ENCODE measurements around the gene PITPNC1. TPM values are rescaled to one million over a fixed set of nuclear protein-coding genes. Genes with fewer than 3 reads are reported as not detected.
"Not testable (repeated sequence)": the region's sequence is repeated elsewhere in the genome, so short reads cannot be mapped to it uniquely, and the experiment has no call there.

The PITPNC1 gene
- total RNA-seq, 4 donors from 2014 or later, result 2.3 to 8.6 (median 4.3) TPM

- intact Hi-C loops (cut with DNase I; ENCODE audit: low total_unique reads) (loop anchor here (10.0 kb wide), 1 partner anchor 206 kb away; no protein-coding TSS in a partner anchor), in situ Hi-C loops (cut with MboI; ENCODE audit: low sequenced_read_pairs in 4 of 4) (loop anchor here in 1 of 4 donors (25.0 kb wide), 1 partner anchor 209 kb away; no protein-coding TSS in a partner anchor)
- Histone ChIP-seq H3K4me3 (no peak overlapping the region), H3K27me3 (no peaks in the 10 kb centered on the region), H3K4me1 (peaks cover 8 to 21% of the 10 kb centered on the region in 2 donors), H3K9me3 (no peaks in the 10 kb centered on the region), H3K36me3 (no peaks in the 10 kb centered on the region), H3K27ac (peak overlapping the region in 3 of 4 donors; percentile 13 to 67 (median 51))
- ATAC-seq (no peak), DNase-seq (no peak)
- TF ChIP-seq, protein P1, sequence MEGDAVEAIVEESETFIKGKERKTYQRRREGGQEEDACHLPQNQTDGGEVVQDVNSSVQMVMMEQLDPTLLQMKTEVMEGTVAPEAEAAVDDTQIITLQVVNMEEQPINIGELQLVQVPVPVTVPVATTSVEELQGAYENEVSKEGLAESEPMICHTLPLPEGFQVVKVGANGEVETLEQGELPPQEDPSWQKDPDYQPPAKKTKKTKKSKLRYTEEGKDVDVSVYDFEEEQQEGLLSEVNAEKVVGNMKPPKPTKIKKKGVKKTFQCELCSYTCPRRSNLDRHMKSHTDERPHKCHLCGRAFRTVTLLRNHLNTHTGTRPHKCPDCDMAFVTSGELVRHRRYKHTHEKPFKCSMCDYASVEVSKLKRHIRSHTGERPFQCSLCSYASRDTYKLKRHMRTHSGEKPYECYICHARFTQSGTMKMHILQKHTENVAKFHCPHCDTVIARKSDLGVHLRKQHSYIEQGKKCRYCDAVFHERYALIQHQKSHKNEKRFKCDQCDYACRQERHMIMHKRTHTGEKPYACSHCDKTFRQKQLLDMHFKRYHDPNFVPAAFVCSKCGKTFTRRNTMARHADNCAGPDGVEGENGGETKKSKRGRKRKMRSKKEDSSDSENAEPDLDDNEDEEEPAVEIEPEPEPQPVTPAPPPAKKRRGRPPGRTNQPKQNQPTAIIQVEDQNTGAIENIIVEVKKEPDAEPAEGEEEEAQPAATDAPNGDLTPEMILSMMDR (IDR thresholded peaks at IDR 0.05 in 4 of 5, conservative IDR thresholded peaks at IDR 0.05 in 1 of 5), result no peak
- TF ChIP-seq POLR2A (IDR thresholded peaks at IDR 0.05), result no peak
These were observed 101.4 kb downstream of the PITPNC1 start for GRCh38 chr17:67478401-67479041.

DNA sequence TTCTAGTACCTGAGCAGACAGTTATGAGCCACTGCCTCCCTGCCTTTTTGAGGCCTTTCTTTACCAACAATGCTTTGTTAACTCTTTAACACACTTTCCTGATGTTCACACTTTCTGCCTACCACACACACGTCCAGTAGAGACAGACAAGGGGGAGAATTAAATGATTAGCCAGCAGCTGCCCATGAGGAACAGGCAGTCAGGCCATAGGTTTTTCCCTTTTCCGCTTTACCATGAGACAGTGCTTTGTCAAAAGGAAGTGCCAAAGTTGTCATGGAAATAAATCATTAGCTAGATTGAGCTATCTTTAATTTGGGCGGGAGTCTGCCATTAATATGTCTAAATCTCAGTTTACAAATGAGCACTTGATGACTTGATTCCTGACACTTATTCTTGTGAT, 102.1 kb downstream of the PITPNC1 start:
- no peak for DNase-seq
- H3K27me3 ChIP-seq, result no peaks in the 10 kb centered on the region
- in situ Hi-C loops (cut with MboI; ENCODE audit: low sequenced_read_pairs in 4 of 4), result loop anchor here in 1 of 4 donors (25.0 kb wide), 1 partner anchor 208 kb away; no protein-coding TSS in a partner anchor
- H3K4me3 ChIP-seq, result no peak overlapping the region
- H3K9me3 ChIP-seq, result no peaks in the 10 kb centered on the region
- intact Hi-C loops (cut with DNase I; ENCODE audit: low total_unique reads), result loop anchor here (10.0 kb wide), 1 partner anchor 206 kb away; no protein-coding TSS in a partner anchor
- H3K27ac ChIP-seq, result peak overlapping the region in 1 of 4 donors; percentile 67
- TF ChIP-seq, protein P1 (IDR thresholded peaks at IDR 0.05 in 4 of 5, conservative IDR thresholded peaks at IDR 0.05 in 1 of 5), result no peak
- TF ChIP-seq POLR2A (IDR thresholded peaks at IDR 0.05), result no peak
- peaks cover 8 to 21% of the 10 kb centered on the region in 2 donors for H3K4me1 ChIP-seq
- ATAC-seq, result no peak
- H3K36me3 ChIP-seq, result no peaks in the 10 kb centered on the region

- in situ Hi-C loops (cut with MboI; ENCODE audit: low sequenced_read_pairs in 4 of 4), result loop anchor here in 3 of 4 donors (10.0 to 25.0 kb wide), 3 partner anchors 96 to 206 kb away; partner anchors contain the start of gene PITPNC1 (in 1 of the 3)
- H3K27ac ChIP-seq; H3K9me3 ChIP-seq; ATAC-seq; intact Hi-C loops (cut with DNase I; ENCODE audit: low total_unique reads); H3K36me3 ChIP-seq; DNase-seq; H3K4me3 ChIP-seq; H3K27me3 ChIP-seq: not testable (repeated sequence)
- H3K4me1 ChIP-seq, result peaks cover 0 to 14% of the 10 kb centered on the region in 2 donors
These were observed 103.9 kb downstream of the PITPNC1 start for GRCh38 chr17:67480959-67481358.

- Histone ChIP-seq H3K4me3 (no peak overlapping the region), H3K27me3 (no peaks in the 10 kb centered on the region), H3K9me3 (no peaks in the 10 kb centered on the region), H3K4me1 (peaks cover 0 to 14% of the 10 kb centered on the region in 2 donors), H3K36me3 (no peaks in the 10 kb centered on the region), H3K27ac (peak overlapping the region in 1 of 4 donors; percentile 22)
- in situ Hi-C loops (cut with MboI; ENCODE audit: low sequenced_read_pairs in 4 of 4), result loop anchor here in 3 of 4 donors (10.0 to 25.0 kb wide), 3 partner anchors 97 to 205 kb away; partner anchors contain the start of gene PITPNC1 (in 1 of the 3)
- DNase-seq, result no peak
- intact Hi-C loops (cut with DNase I; ENCODE audit: low total_unique reads), result no loop called here
- TF ChIP-seq, protein P1 (IDR thresholded peaks at IDR 0.05 in 4 of 5, conservative IDR thresholded peaks at IDR 0.05 in 1 of 5), result no peak
- no peak for TF ChIP-seq POLR2A (IDR thresholded peaks at IDR 0.05)
- ATAC-seq, result peak in 1 of 2 donors; percentile 42
These were observed 104.7 kb downstream of the PITPNC1 start for GRCh38 chr17:67481808-67482207.

- no peak for TF ChIP-seq POLR2A (IDR thresholded peaks at IDR 0.05)
- TF ChIP-seq, protein P1 (IDR thresholded peaks at IDR 0.05 in 4 of 5, conservative IDR thresholded peaks at IDR 0.05 in 1 of 5), result no peak
- H3K36me3 ChIP-seq, result no peaks in the 10 kb centered on the region
- H3K4me3 ChIP-seq, result no peak overlapping the region
- H3K9me3 ChIP-seq, result no peaks in the 10 kb centered on the region
- DNase-seq, result no peak
- H3K4me1 ChIP-seq, result peaks cover 0 to 14% of the 10 kb centered on the region in 2 donors
- intact Hi-C loops (cut with DNase I; ENCODE audit: low total_unique reads), result no loop called here
- no peaks in the 10 kb centered on the region for H3K27me3 ChIP-seq
- ATAC-seq, result no peak
- in situ Hi-C loops (cut with MboI; ENCODE audit: low sequenced_read_pairs in 4 of 4), result loop anchor here in 3 of 4 donors (10.0 to 25.0 kb wide), 3 partner anchors 98 to 205 kb away; partner anchors contain the start of gene PITPNC1 (in 1 of the 3)
- H3K27ac ChIP-seq, result no peak overlapping the region
These were observed 105.7 kb downstream of the PITPNC1 start for GRCh38 chr17:67482764-67483163.

All from gastrocnemius medialis (tissue), 4 donors.